ENCODE results near the gene PHACTR3.

PHACTR3 gene

DNA sequence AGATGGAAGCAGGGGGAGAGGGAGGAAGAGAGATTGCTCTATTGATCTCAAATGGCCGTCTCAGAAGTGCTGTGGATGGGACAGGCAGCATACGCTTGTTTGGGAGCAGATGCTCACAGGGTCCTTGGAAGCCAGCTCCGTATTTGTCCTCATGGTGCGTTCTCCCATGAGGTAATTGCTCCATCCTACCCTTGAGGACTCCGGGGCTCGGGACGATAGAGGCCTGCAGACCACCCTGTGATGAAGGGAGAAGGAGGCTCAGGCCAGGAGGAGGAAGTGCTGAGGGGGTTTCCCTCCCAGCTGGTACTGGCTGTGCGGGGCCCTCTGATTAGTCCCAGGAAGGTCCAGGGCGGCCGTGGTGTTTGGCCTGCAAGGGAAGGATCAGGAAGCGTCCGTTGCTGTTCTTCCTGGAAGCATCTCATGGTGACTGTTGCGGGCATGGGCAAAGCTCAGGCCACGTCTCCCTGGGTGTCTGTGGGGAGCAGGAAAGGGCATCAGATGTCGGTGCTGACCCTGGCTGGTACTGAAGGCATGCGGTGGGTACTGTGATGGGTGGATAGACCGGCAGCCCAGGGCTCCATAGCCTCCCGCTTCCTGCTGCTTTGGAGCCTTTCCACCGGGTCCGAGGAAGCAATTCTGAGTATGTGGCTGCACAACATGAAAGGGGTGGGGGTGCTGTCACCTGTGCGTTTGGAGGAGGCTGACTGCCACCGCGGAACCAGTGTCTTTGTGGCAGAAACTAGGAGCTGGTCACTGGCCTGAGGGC, 170.8 kb downstream of the PHACTR3 start:
- TF ChIP-seq, protein P1, sequence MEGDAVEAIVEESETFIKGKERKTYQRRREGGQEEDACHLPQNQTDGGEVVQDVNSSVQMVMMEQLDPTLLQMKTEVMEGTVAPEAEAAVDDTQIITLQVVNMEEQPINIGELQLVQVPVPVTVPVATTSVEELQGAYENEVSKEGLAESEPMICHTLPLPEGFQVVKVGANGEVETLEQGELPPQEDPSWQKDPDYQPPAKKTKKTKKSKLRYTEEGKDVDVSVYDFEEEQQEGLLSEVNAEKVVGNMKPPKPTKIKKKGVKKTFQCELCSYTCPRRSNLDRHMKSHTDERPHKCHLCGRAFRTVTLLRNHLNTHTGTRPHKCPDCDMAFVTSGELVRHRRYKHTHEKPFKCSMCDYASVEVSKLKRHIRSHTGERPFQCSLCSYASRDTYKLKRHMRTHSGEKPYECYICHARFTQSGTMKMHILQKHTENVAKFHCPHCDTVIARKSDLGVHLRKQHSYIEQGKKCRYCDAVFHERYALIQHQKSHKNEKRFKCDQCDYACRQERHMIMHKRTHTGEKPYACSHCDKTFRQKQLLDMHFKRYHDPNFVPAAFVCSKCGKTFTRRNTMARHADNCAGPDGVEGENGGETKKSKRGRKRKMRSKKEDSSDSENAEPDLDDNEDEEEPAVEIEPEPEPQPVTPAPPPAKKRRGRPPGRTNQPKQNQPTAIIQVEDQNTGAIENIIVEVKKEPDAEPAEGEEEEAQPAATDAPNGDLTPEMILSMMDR (IDR thresholded peaks at IDR 0.05; ENCODE audit: extremely low read depth, missing control alignments): no peak
- no peak for DNase-seq (ENCODE audit: low spot score)

DNA sequence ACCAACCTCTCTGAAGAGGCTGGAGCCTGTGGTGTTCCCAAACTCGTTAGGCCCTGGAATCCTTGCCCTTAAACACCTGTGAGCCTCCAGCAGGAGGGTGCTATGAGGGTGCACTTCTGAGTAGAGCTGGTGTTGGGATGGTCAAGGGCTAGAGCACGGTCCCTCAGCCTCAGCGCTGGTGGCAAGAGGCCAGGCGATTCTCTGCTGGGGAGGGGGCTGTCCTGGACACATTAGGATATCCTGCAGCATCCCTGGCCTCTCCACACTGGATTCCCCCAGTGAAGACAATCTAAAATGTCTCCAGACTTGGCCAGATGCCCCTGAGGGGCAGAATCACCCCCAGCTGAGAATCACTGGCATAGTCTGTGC, 171.3 kb downstream of the PHACTR3 start:
- TF ChIP-seq, protein P1 (IDR thresholded peaks at IDR 0.05; ENCODE audit: extremely low read depth, missing control alignments): no peak
- DNase-seq (ENCODE audit: low spot score): no peak

DNA sequence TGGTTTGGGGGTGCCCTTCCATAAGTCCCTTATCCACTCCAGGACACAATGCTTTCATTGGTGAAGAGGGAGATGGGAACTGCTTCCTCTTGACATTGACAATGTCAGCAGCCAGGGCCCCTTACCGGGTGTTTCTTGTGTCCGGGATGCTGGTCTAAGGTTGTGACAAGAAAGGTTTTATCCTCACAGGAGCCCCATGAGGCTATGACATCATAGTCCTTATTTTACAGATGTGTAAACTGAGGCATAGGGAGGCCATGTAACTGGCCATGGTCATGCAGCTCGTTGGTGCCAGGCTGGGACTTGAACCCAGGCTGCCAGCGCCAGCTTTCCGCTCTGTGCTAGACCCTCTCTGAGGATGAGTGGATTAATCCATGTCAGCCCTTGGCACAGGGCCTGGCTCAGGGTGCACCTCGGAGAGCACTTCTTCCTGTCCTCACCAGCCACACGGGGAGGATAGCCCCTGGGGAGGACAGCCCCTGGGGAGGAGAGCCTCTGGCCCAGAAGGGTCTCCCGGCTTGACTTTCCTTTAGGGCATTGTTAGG, 171.8 kb downstream of the PHACTR3 start:
- DNase-seq (ENCODE audit: low spot score): no peak
- TF ChIP-seq, protein P1 (IDR thresholded peaks at IDR 0.05; ENCODE audit: extremely low read depth, missing control alignments): no peak

DNA sequence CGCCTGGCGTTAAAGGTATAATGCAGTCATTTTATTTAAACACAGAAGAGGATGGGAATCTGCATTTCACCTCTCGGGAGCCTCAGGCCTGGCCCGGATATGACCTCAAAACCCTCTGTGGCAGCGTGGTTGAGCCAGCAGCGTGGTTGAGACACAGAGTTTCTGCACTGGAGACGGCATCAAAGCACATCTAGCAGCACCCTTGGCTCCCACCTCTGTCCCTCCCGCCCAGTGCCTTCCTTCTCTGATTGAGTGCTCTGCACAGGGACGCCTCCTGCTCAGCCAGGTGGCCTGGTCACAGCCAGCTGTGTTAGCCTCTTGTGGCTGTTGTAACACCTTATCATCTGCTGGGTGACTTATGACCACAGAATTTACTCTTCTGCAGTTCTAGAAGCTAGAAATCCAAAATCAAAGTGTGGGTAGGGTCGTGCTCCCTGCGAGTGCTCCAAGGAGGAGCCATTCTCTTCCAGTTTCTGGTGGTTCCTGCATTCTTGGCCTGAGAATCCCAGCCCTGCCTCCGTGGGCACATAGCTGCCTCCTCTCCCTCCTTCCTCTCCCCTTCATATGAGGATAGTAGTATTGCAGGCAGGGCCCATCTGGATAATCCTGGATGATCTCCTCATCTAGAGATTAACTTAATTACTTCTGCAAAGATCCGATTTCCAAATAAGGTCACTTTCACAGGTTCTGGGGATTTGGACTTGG, 172.4 kb downstream of the PHACTR3 start:
- TF ChIP-seq, protein P1 (IDR thresholded peaks at IDR 0.05; ENCODE audit: extremely low read depth, missing control alignments): no peak
- DNase-seq (ENCODE audit: low spot score): no peak

DNA sequence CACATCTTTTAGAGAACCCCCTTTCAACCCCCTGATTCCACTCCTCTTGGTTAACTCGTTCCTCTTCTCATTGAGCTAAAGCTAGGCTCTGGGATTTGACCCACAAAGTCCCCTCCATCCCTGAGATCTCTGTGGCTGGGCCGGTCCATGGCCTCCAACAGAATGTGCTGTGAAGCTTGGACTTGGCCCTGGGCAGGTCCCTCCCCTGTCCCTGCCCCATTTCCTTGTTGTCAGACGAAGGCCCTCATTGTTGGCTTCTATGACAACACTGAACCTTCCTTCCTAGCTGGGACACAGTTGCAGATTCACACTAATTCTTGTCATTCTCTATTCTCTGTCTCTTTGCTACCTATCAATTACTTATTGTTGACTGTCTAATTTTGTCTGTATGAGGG, 173.0 kb downstream of the PHACTR3 start:
- TF ChIP-seq, protein P1 (IDR thresholded peaks at IDR 0.05; ENCODE audit: extremely low read depth, missing control alignments): no peak
- no peak for DNase-seq (ENCODE audit: low spot score)

DNA sequence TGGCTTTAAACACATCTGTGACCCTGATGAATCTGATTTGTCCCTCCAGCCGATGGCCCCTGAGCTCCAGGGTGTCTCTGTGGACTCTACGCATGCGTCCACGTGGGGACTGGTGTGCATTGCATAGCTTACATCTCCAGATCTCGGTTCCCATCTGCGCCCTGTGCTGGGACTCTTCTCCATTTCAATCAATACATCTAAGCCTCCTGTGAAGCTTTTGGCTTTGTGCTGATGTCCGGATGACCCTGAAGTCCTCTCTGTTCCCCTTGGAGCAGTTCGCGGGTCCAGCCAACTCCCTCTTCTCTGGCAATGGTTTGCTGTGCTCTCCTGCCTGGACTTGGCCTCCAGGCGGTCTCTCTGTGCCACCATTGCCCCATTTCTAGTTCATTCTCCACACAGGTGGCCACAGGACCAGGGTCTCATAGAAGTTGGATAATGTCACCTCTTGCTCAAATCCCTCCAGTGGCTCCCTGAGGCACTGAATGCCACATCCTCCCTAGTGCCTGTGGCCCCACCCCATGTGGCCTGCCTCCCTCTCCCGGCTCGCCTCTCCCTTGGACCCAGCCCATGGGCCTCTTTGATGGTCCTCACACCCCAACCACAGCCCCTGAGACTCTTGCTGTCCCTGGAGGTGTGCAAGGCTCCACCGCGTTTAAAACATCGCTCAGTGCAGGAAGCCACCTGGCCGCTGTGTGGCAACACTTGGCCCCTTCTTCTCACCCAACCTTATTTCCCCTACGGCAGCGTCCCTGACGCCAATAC, 173.7 kb downstream of the PHACTR3 start:
- no peak for DNase-seq (ENCODE audit: low spot score)
- TF ChIP-seq, protein P1 (IDR thresholded peaks at IDR 0.05; ENCODE audit: extremely low read depth, missing control alignments): no peak

Data from GM20000 (cell line).